ENCODE results near the gene CTNNA3.

DNA sequence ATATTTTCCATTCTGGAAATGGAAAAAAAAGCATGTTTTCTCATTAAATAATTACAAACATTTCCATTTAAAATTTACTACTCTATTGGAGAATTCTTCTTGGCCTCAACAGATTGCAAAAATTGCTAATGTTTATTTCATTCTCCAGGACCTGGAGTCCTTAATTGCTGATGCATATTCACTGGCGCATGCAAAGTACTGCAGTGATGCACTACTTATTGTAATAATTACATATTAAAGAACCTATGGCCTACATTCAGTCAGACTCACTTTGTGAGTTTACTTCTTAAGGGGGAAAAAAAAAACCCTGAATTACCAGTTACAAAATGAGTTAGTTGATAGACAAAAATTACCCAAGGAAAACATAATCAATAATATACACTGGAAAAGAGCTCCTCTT, 1161.1 kb downstream of the CTNNA3 start:
- TF ChIP-seq, protein P1, sequence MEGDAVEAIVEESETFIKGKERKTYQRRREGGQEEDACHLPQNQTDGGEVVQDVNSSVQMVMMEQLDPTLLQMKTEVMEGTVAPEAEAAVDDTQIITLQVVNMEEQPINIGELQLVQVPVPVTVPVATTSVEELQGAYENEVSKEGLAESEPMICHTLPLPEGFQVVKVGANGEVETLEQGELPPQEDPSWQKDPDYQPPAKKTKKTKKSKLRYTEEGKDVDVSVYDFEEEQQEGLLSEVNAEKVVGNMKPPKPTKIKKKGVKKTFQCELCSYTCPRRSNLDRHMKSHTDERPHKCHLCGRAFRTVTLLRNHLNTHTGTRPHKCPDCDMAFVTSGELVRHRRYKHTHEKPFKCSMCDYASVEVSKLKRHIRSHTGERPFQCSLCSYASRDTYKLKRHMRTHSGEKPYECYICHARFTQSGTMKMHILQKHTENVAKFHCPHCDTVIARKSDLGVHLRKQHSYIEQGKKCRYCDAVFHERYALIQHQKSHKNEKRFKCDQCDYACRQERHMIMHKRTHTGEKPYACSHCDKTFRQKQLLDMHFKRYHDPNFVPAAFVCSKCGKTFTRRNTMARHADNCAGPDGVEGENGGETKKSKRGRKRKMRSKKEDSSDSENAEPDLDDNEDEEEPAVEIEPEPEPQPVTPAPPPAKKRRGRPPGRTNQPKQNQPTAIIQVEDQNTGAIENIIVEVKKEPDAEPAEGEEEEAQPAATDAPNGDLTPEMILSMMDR (IDR thresholded peaks at IDR 0.05): no peak
- no peak for TF ChIP-seq POLR2A (IDR thresholded peaks at IDR 0.05)
